HepG2 (cell line): ENCODE measurements around the gene SLC22A14. TPM values are rescaled to one million over a fixed set of nuclear protein-coding genes. Genes with fewer than 3 reads are reported as not detected.

Experiments used
- BHLHE40 ChIP-seq: IDR thresholded peaks from 2 replicates; pipeline ENCODE4 v1.6.1; 2011; ENCODE audit warnings: low read length, improper control_type of control experiment
- DZIP1 ChIP-seq: sonication (generic); formaldehyde crosslinking; IDR thresholded peaks from 2 replicates; pipeline ENCODE4 v1.5.0; 2020; ENCODE audit warnings: mild to moderate bottlenecking, missing genetic modification reagents
- IKZF5 ChIP-seq: IDR thresholded peaks from 2 replicates; pipeline ENCODE4 v1.6.1; 2018; ENCODE audit warnings: missing genetic modification reagents, mild to moderate bottlenecking, missing compliant biosample characterization
- NONO ChIP-seq, 2 experiments: fragments of 450-650 bp in 1 of 2; sonication (generic) in 1 of 2; formaldehyde crosslinking in 1 of 2; IDR thresholded peaks in 1 of 2; conservative IDR thresholded peaks in 1 of 2; 2 replicates each; pipeline versions ENCODE4 v1.6.1 to v1.8.0; 2017 to 2022; ENCODE audit warnings: mild to moderate bottlenecking in 1 of 2, missing genetic modification reagents in 1 of 2, moderate library complexity in 1 of 2
- PITX1 ChIP-seq: sonication (generic); formaldehyde crosslinking; IDR thresholded peaks from 2 replicates; pipeline ENCODE4 v1.5.1; 2020; ENCODE audit warnings: mild to moderate bottlenecking, missing genetic modification reagents
- POLR2A ChIP-seq, 2 experiments: IDR thresholded peaks; 2 replicates each; pipeline ENCODE4 v1.6.1; 2011; ENCODE audit warnings: low read depth in 2 of 2, low read length in 2 of 2, mild to moderate bottlenecking in 1 of 2, moderate library complexity in 1 of 2; ENCODE audit not compliant: insufficient read depth in 1 of 2
- RBM39 ChIP-seq: fragments of 200-400 bp; formaldehyde crosslinking; IDR thresholded peaks from one replicate; pipeline ENCODE4 v1.6.1; 2018; ENCODE audit warnings: antibody characterized with exemption, mild to moderate bottlenecking, low read depth, low read length; ENCODE audit not compliant: poor library complexity, severe bottlenecking
- SKIL ChIP-seq: sonication (generic); formaldehyde crosslinking; IDR thresholded peaks from 2 replicates; pipeline ENCODE4 v1.8.0; 2022; ENCODE audit warnings: missing genetic modification reagents, mild to moderate bottlenecking, moderate library complexity, borderline replicate concordance
- SP1 ChIP-seq, 2 experiments: fragments of 450-650 bp in 1 of 2; sonication (generic) in 1 of 2; formaldehyde crosslinking in 1 of 2; IDR thresholded peaks; 2 replicates each; pipeline versions ENCODE4 v1.4.0 to v1.6.1; 2016 to 2020; ENCODE audit warnings: missing genetic modification reagents in 1 of 2
- SP140L ChIP-seq: sonication (generic); formaldehyde crosslinking; IDR thresholded peaks from 2 replicates; pipeline ENCODE4 v1.4.0; 2020; ENCODE audit warnings: missing genetic modification reagents, borderline replicate concordance
- TP53 ChIP-seq: sonication (generic); formaldehyde crosslinking; conservative IDR thresholded peaks from 2 replicates; pipeline ENCODE4 v1.4.0; 2020; ENCODE audit warnings: missing genetic modification reagents
- ZFP91 ChIP-seq: sonication (generic); formaldehyde crosslinking; IDR thresholded peaks from 2 replicates; pipeline ENCODE4 v1.9.0; 2022; ENCODE audit warnings: missing genetic modification reagents, mild to moderate bottlenecking, borderline replicate concordance
- ZNF121 ChIP-seq: sonication (generic); formaldehyde crosslinking; IDR thresholded peaks from 2 replicates; pipeline ENCODE4 v1.5.0; 2020; ENCODE audit warnings: mild to moderate bottlenecking, missing genetic modification reagents
- ZNF18 ChIP-seq: sonication (generic); formaldehyde crosslinking; IDR thresholded peaks from 2 replicates; pipeline ENCODE4 v1.8.0; 2022; ENCODE audit warnings: mild to moderate bottlenecking, missing genetic modification reagents; ENCODE audit not compliant: insufficient replicate concordance
- ZNF234 ChIP-seq: sonication (generic); formaldehyde crosslinking; conservative IDR thresholded peaks from 2 replicates; pipeline ENCODE4 v1.5.1; 2020; ENCODE audit warnings: mild to moderate bottlenecking, missing genetic modification reagents
- ZNF432 ChIP-seq: sonication (generic); formaldehyde crosslinking; IDR thresholded peaks from 2 replicates; pipeline ENCODE4 v1.5.0; 2020; ENCODE audit warnings: missing genetic modification reagents, mild to moderate bottlenecking, borderline replicate concordance
- ZNF713 ChIP-seq: sonication (generic); formaldehyde crosslinking; IDR thresholded peaks from 2 replicates; pipeline ENCODE4 v1.4.0; 2020; ENCODE audit warnings: mild to moderate bottlenecking, missing genetic modification reagents
- ZNF75D ChIP-seq: sonication (generic); formaldehyde crosslinking; IDR thresholded peaks from 2 replicates; pipeline ENCODE4 v1.8.1; 2023; ENCODE audit warnings: missing genetic modification reagents, mild to moderate bottlenecking, borderline replicate concordance
- ZNF879 ChIP-seq: sonication (generic); formaldehyde crosslinking; IDR thresholded peaks from 2 replicates; pipeline ENCODE4 v1.8.1; 2023; ENCODE audit warnings: missing genetic modification reagents
- polyA plus RNA-seq, 8 experiments: library from polyadenylated mRNA; depleted of rRNA in 3 of 8; stranded (reverse) in 7 of 8; unstranded in 1 of 8; fragments of >200 nt; fragmentation: Illumina TruSeq in 4 of 8; extraction: Trizol in 4 of 8; gene quantifications; 2 replicates each; pipeline versions ENCODE4 v1.2.1 to v1.2.3, GENCODE V29; 2011 to 2016; ENCODE audit warnings: low read depth in 4 of 8, missing spikeins in 1 of 8, mixed read lengths in 1 of 8; ENCODE audit not compliant: insufficient read depth in 1 of 8
- total RNA-seq, 5 experiments: library from RNA; depleted of rRNA; stranded (reverse); fragments of >200 nt; fragmentation: Illumina TruSeq; extraction: Trizol; gene quantifications; 2 replicates each; pipeline ENCODE4 v1.2.3, GENCODE V29; 2016; ENCODE audit warnings: low read depth in 1 of 5

SLC22A14 gene
- total and polyA plus RNA-seq, 2 of the 13 experiments (the other 11 are each of a cell fraction or from before 2014, with no cell fraction given), result 0.03 TPM; not detected in 1

GRCh38 chr3:38347421-38348200 lies 65.5 kb downstream of the SLC22A14 start (continued):
- no peak for TF ChIP-seq SP1 (IDR thresholded peaks at IDR 0.05)
- TF ChIP-seq SP1 (CRISPR knock-in tag; IDR thresholded peaks at IDR 0.05), result no peak
- no peak for TF ChIP-seq BHLHE40
- TF ChIP-seq ZNF234 (CRISPR knock-in tag), result no peak
- TF ChIP-seq ZNF713, result no peak
- peak; percentile 42 to 61; a peak in 2 of 4 replicates for TF ChIP-seq POLR2A (IDR thresholded peaks at IDR 0.05; ENCODE audit: insufficient read depth in 1 of 2, low read depth in 2 of 2, low read length in 2 of 2)
- no peak; the same call in 1 of the 2 replicates for TF ChIP-seq PITX1 (CRISPR knock-in tag)
- TF ChIP-seq SP140L (CRISPR knock-in tag), result no peak
- TF ChIP-seq ZNF432 (CRISPR knock-in tag), result no peak
- TF ChIP-seq RBM39, result peak; percentile 21
- no peak for TF ChIP-seq ZNF879 (CRISPR knock-in tag)
- TF ChIP-seq ZNF18 (CRISPR knock-in tag), result no peak
- TF ChIP-seq NONO (IDR thresholded peaks at IDR 0.05), result no peak
- no peak for TF ChIP-seq NONO (CRISPR knock-in tag; conservative IDR thresholded peaks at IDR 0.05)
- no peak for TF ChIP-seq ZNF75D (CRISPR knock-in tag)
- TF ChIP-seq DZIP1 (CRISPR knock-in tag), result no peak
- TF ChIP-seq ZNF121 (CRISPR knock-in tag), result no peak
- TF ChIP-seq SKIL, result no peak
- no peak for TF ChIP-seq TP53 (CRISPR knock-in tag)
- TF ChIP-seq ZFP91, result no peak
- TF ChIP-seq IKZF5, result peak; percentile 25; the same call in 1 of the 2 replicates
